GM18511 (cell line): Measurements from ENCODE around the gene SPACA6.
"Not testable (repeated sequence)": the region's sequence is repeated elsewhere in the genome, so short reads cannot be mapped to it uniquely, and the experiment has no call there.

Experiments
- ATAC-seq: cut with Tn5 transposase; IDR thresholded peaks from one replicate; pipeline ENCODE4 v1.9.1; 2021; ENCODE audit warnings: mild to moderate bottlenecking, moderate library complexity; ENCODE audit not compliant: unreplicated experiment

SPACA6 gene

DNA sequence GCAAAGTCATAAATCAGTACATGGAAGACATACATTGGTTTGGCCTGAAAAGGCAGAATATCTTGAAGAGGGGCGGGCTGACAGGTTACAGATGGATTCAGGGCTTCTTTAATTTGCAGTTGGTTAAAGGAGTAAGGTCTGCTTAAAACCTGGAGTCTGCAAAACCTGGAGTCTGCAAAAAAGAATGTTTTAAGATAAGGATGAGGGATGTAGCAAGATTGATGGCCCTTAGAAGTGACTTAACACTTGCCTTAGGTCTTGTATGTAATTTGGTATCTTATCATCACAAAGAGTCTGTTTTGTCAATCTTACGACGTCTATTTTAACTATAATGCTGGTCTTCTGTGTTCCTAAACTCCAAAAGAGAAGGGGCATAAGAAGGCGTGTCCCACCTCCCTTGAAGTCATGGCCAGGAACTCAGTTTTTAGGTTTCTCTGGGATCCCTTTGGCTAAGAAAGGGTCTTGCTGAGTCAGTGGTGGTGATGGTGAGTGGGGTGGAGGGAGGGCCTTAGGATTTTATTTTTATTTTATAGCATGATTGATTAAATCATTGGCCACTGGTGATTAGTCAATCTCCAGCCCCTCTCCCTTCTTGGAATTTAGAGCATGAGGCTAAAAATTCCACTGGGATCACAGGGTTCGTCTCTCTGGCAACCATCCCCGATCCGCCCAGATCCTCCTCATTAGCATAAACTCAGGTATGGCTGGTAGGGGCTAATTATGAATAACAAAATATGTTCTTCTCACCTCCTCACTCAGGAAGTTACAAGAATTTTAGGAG, 40.8 kb downstream of the SPACA6 start:
- ATAC-seq, result no peak

DNA sequence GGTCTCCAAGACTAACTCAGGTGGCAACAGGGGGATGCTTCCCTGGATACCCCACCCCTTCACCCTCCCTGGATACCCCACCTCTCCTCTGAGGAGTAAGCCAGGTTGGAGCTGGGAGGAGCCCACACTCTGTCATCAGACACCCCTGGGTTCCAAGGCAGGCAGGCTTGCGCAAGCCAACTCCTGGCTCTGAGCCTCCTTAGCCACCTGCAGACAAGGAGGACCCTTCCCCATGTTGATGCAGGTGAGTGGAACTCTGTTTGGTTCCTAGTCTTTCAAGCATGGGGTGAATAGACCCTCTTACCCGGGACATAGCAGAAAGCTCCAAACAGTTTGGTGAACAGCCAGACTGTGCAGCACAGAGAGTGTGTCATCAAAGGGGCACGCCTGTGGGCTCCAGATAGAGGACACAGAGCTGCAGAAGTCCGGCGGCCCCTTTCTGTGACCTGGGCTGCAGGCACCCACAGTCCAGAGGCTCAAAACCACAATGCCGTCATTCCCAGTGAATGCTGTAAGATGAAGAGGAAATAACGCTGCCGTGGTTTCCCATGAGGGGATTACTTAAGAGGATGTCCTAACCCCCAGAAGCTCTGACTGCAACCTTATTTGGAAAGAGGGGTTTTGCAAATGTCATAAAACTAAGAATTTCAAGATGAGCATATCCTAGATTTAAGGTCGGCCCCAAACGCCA, 42.8 kb downstream of the SPACA6 start:
- ATAC-seq, result no peak

DNA sequence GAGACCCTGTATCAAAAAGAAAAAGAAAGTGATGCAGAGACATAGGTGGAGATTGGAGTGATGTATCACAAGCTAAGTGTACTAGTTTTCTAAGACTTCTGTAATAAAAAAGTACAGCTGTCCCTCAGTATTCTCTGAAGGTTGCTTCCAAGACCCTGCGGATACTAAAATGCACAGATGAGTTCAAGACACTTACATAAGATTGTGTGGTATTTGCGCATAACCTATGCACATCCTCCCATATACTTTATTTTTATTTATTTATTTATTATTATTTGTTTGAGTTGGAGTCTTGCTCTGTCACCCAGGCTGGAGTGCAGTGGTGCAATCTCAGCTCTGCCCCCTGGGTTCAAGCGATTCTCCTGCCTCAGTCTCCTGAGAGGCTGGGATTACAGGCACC, 44.3 kb downstream of the SPACA6 start:
- no peak for ATAC-seq

DNA sequence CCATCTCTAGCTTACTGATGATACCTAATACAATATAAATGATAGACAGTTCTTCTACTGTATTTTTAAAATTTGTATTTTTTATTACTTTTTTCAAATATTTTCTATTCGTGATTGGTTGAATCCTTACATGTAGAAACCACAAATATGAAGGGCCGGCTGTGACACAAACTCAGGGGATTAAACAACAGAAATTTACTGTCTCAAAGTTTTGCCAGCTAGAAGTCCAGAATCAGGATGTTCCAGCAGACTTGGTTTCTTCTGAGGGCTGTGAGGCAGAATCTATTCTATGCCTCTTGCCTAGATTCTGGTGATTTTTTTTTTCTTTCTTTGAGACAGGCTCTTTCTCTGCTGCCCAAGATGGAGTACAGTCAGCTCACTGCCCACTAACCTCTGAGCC, 44.8 kb downstream of the SPACA6 start:
- no peak for ATAC-seq

DNA sequence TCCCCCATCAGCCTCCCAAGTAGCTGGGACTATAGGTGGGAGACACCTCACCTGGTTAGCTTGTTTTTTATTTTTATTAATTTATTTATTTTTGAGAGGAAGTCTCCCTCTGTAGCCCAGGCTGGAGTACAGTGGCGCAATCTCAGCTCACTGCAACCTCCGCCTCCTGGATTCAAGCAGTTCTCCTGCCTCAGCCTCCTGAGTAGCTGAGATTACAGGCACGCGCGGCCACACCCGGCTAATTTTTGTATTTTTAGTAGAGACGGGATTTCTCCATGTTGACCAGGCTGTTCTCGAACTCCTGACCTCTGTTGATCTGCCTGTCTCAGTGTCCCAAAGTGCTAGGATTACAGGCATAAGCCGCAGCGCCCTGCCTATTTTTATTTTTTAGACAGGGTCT, 45.4 kb downstream of the SPACA6 start:
- not testable (repeated sequence) for ATAC-seq

DNA sequence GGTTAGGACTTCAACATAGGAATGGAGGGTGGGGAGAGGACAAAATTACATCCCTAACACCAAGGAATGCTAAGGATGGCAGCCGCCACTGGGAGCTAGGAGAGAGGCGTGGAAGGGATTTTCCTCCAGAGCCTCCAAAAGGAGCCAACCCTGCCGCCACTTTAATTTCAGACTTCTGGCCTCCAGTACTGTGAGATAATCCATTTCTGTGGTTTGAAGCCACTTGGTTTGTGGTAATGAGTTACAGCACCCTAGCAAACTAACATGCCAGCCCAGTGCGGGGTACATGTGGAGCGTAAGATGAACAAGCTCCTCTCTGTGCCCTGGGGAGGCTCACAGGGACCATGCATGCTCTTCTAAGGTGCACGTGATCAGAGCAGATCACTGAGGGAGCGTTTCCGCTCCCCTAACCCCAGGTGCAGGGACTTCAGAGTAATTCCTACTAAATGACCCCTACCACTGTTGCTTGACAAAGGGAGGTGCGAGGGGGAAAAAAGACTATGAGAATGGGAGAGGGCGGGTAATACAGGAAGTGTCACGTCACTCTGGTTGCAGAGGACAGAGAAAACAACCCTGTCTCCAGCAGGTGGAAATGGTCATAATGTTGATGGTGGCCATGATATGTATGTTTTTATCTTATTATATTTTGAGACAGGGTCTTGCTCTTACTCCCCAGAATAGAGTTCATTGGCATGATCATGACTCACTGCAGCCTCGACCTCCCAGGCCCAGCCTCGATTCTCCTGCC, 46.5 kb downstream of the SPACA6 start:
- no peak for ATAC-seq

DNA sequence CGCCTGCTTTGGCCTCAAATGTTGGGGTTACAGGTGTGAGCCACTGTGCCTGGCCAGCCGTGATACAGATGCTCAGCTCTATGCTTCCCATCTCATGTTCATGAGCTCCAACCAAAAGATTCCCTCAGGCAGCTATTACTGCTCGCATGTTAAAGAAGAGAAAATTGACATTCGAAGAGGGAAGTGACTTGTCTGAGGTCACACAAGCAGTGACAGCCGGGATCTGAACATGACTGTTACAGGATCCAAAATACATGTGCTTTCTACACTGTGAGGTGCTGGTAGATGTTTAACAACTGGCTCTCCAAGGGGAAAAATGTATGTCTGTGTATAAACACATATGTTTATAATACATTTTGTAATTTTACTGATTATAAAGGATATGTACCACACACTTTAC, 47.2 kb downstream of the SPACA6 start:
- ATAC-seq, result no peak

DNA sequence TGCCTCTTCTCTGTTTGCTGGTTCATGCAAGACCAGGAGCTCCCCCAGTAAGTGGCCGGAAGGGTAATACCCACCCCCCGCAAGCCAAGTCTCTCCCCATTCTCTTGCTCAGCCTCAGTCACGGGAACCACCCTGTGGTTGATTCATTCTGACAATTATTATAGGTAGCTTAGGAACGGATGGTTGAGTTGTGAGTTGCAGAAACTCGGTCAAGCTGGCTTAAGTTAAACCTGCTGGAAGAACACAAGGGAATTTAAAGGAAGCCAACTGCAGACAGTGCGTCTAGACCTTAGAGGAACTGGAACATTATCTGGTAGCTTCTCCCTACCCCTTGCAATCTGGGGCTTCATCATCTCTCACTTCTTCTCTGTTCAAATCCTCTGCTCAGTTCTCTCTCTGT, 49.7 kb downstream of the SPACA6 start:
- no peak for ATAC-seq

DNA sequence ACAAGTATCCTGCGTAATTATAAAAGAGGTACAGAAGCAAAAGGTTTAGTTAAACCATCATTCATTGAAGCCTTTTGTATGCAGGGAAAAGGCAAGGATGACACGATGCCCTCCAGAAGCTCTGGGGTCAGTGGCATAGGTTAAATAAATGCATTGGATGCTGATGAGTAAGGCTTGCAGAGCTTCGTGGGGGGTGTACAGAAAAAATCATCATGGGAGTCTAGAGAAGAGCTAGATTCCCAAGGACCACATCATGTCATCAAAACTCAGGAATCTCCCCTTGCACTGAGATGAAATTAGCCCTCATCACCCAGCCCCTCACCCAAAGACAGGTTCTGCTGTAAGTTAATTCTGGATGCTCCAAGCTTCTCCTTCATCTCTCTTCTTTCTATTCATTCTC, 50.3 kb downstream of the SPACA6 start:
- ATAC-seq, result no peak

DNA sequence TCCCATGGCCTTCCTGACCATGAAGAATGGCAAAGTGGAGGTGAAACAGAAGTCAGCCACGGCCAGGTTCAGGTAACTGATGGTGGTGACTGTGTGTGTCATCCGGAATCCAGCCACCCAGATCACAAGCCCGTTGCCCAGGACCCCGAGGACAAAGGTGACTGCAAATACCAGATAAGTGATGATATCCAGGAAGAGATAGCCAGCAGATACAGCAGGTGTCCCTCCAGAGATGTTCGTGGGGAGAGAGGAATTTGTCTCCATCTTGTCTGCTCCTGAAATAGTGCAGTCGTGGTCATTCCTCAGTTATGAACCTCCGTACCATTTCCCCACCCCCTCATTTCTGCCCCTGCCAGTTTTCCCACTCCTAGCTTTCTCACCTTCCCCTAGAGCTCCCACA, 53.6 kb downstream of the SPACA6 start:
- ATAC-seq, result no peak

DNA sequence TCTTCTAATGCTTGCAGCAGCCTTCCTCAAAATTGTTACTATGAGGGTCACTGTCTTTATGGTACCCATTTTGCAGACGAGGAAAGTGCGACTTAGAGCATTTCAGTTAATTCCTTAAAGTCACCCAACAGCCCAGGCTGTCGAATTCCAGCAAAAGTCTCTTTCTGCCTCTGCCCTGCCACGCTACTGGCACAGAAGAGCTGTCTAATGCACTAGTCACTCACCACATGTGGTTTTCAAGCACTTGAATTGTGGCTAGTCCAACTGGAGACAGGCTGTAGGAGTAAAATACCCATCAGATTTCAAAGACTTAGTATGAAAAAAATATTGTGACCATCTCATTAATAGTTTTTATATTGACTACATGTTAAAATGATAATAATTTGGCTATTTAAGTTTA, 56.8 kb downstream of the SPACA6 start:
- no peak for ATAC-seq

DNA sequence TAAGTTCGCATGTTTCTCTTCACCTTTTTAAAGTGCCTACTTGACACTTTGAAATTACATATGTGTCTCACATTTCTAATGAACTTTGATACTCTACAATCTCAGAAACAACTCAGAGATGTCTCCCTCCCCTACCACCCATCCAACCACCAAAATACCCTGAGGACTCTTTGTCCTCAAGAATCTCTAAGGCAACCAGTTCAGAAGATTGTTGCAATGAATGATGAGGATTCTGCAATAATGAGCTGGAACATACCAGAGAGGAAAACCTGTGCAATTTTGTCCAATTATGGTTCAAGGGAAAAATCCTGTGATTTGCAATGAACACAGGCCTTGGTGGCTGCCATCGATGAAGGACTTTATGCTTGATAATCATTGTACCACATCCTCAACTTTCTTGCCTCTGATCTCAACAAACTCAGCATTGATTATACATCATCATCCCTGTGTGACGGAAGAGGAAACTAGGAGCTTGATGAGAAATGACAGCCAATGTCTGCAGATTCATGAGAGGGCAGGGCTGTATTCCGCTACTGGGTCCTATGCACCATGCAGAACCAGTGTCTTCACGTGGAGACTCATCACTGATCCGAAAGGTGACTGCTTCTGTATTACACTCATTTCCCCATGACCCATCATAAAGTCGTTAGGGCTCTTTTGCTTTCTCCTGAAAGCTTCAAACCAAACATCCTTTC, 57.4 kb downstream of the SPACA6 start:
- no peak for ATAC-seq

DNA sequence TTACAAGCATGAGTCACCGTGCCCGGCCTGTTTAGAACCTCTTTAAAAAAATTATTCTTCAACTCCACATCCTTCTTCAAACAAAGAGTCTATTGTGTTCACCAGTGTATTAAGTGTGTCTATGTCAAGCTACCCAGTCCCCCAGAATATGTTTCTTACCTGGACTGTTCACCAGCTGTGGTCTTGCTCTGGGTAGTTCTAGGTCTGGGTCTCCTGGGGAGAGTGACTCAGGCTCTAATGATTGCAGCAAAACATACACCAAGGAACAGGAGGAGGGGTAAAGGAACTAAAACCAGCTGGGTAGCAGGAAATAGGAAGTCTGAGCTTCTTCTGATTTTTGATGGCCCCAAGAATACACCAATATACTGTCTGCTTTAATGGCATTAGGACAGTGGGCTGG, 58.5 kb downstream of the SPACA6 start, which contains the start of gene FPR1:
Gene FPR1, minus strand, starts transcription at position 224 of the 400 bp plus-strand sequence. CDS start 4,884 bp downstream, outside the sequence.
- ATAC-seq, result no peak

DNA sequence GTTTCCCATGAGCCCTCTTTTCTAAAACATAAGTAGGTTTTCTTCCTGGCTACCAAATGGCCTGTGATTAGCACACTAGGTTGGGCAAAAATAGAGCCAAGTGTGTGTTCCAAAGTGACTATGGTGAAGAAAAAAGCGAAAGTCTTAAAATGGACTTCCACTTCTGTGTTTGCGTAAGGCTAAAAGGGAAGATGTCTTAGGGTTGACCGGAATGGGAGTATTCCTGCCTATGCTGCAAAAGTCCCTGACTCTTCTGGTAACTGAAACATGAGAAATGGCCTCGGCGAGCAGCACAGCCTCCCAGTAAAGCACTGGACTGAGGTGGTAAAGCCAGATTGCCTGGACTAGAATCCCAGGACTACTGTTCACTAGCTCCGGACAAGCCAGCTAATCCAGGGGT, 61.0 kb downstream of the SPACA6 start:
- ATAC-seq, result no peak

DNA sequence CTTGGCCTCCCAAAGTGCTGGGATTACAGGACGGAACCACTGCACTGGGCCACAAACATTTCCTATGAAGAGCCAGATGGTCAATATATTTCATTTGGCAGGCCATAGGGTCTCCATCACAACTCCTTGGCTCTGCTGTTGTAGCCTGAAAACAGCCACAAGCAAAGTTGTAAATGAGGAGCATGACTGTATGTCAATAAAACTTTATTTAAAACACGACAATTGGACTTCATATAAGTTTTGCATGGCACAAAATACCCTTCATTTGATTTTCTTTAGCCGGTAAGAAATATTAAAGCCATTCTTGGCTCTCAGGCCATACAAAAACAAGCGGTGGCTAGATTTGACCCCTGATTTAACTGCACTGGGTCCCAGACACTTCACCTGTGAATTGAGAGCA, 61.6 kb downstream of the SPACA6 start:
- no peak for ATAC-seq
